ENCODE results near the gene PCDHGA12. TPM values are rescaled to one million over a fixed set of nuclear protein-coding genes. Genes with fewer than 3 reads are reported as not detected.
"Not testable (repeated sequence)": the region's sequence is repeated elsewhere in the genome, so short reads cannot be mapped to it uniquely, and the experiment has no call there.

PCDHGA12 gene
- total RNA-seq, 2 donors from 2014 or later, result not detected

DNA sequence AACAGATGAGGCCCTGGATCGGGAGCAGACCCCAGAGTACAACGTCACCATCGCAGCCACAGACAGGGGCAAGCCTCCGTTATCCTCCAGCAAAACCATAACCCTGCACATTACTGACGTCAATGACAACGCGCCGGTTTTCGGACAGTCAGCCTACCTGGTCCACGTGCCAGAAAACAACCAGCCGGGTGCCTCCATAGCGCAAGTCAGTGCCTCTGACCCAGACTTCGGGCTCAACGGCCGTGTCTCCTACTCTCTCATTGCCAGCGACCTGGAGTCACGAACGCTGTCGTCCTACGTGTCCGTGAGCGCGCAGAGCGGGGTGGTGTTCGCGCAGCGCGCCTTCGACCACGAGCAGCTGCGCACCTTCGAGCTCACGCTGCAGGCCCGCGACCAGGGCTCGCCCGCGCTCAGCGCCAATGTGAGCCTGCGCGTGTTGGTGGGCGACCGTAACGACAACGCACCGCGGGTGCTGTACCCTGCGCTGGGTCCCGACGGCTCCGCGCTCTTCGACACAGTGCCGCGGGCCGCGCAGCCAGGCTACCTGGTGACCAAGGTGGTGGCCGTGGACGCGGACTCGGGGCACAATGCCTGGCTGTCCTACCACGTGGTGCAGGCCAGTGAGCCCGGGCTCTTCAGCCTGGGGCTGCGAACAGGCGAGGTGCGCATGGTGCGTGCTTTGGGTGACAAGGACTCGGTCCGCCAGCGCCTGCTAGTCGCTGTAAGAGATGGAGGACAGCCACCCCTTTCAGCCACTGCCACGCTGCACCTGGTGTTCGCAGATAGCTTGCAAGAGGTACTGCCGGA, 11.0 kb upstream of the PCDHGA12 start:
- Mint-ChIP-seq H3K9me3 (no peaks in the 10 kb centered on the region), H3K4me3 (no peak overlapping the region), H3K27ac (no peak overlapping the region), H3K4me1 (no peaks in the 10 kb centered on the region), H3K27me3 (peaks cover 60% of the 10 kb centered on the region), H3K36me3 (ENCODE audit: low read depth) (peaks cover 30% of the 10 kb centered on the region)
- no peak for ATAC-seq (replicated peaks)

DNA sequence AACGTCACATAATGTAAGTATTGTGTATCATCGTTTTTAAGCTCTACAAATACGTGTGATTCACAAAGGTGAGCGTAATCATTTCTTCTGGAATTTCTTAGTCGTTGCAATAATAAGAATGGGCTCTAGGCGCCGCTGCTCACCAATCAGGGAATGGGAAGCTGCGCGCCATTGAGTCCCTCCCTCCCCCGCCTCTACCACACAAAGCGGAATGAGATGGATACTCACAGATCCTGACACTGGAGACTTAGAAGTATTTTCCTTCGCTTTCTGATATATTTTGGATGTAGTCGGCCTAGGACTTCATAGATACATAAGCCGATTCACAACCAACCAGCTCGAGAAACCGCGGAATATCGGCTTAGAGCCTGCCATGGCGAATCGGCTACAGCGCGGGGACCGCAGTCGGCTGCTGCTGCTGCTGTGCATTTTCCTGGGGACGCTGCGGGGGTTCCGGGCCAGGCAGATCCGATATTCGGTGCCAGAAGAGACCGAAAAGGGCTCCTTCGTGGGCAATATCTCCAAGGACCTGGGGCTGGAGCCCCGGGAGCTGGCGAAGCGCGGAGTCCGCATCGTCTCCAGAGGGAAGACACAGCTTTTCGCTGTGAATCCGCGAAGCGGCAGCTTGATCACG, 9.3 kb upstream of the PCDHGA12 start, which contains the start of gene PCDHGA11:
Gene PCDHGA11 (plus strand): TSS at position 197 of the 634 bp plus-strand sequence. CDS start 177 bp downstream, at position 374.
- peak within 1 kb of the TSS; percentile 55 for H3K4me3 Mint-ChIP-seq
- no peaks in the 10 kb centered on the region for H3K9me3 Mint-ChIP-seq
- ATAC-seq (replicated peaks), result peak; percentile 50
- H3K36me3 Mint-ChIP-seq (ENCODE audit: low read depth), result peaks cover 26% of the 10 kb centered on the region
- H3K4me1 Mint-ChIP-seq, result no peaks in the 10 kb centered on the region
- H3K27me3 Mint-ChIP-seq, result peaks cover 62% of the 10 kb centered on the region
- H3K27ac Mint-ChIP-seq, result no peak within 1 kb of the TSS

DNA sequence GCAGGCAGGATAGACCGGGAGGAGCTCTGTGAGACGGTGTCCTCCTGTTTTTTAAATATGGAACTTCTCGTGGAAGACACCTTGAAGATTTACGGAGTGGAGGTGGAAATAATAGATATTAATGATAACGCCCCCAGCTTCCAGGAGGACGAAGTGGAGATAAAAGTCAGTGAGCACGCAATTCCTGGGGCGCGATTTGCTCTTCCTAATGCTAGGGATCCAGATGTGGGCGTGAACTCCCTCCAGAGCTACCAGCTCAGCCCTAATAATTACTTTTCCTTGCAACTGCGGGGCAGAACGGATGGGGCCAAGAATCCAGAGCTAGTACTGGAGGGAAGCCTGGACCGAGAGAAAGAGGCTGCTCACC, 8.8 kb upstream of the PCDHGA12 start:
- no peaks in the 10 kb centered on the region for H3K9me3 Mint-ChIP-seq
- peaks cover 26% of the 10 kb centered on the region for H3K36me3 Mint-ChIP-seq (ENCODE audit: low read depth)
- H3K4me3 Mint-ChIP-seq, result peak overlapping the region; percentile 55
- no peak for ATAC-seq (replicated peaks)
- no peaks in the 10 kb centered on the region for H3K4me1 Mint-ChIP-seq
- no peak overlapping the region for H3K27ac Mint-ChIP-seq
- H3K27me3 Mint-ChIP-seq, result peaks cover 63% of the 10 kb centered on the region

DNA sequence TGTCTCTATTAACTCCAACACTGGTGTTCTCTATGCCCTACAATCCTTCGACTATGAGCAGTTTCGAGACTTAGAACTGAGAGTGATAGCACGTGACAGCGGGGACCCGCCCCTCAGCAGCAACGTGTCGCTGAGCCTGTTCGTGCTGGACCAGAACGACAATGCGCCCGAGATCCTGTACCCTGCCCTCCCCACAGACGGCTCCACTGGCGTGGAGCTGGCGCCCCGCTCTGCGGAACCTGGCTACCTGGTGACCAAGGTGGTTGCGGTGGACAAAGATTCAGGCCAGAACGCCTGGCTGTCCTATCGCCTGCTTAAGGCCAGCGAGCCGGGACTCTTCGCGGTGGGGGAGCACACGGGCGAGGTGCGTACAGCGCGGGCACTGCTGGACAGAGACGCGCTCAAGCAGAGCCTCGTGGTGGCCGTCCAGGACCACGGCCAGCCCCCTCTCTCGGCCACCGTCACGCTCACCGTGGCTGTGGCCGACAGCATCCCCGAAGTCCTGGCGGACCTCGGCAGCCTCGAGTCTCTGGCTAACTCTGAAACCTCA, 7.5 kb upstream of the PCDHGA12 start:
- peaks cover 68% of the 10 kb centered on the region for H3K27me3 Mint-ChIP-seq
- H3K36me3 Mint-ChIP-seq (ENCODE audit: low read depth), result peaks cover 24% of the 10 kb centered on the region
- ATAC-seq (replicated peaks), result no peak
- H3K4me1 Mint-ChIP-seq, result no peaks in the 10 kb centered on the region
- no peak overlapping the region for H3K4me3 Mint-ChIP-seq
- H3K9me3 Mint-ChIP-seq, result no peaks in the 10 kb centered on the region
- no peak overlapping the region for H3K27ac Mint-ChIP-seq

DNA sequence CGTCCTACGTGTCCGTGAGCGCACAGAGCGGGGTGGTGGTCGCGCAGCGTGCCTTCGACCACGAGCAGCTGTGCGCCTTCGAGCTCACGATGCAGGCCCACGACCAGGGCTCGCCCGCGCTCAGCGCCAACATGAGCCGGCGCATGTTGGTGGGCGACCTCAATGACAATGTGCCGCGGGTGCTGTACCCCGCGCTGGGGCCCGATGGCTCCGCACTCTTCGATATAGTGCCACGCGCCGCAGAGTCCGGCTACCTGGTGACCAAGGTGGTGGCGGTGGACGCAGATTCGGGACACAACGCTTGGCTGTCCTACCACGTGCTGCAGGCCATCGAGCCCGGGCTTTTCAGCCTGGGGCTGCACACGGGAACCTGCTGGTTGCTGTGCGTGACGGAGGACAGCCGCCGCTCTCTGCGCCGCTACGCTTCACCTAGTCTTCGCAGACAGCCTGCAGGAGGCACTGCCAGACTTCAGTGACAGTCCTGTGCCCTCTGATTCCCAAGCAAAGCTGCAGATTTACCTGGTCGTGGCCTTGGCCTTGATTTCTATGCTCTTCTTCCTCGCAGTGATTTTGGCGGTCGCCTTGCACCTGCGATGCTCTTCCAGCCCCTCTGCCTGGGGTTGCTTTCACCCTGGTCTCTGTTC, 2.4 kb upstream of the PCDHGA12 start:
- no peak overlapping the region for H3K4me3 Mint-ChIP-seq
- H3K4me1 Mint-ChIP-seq, result peaks cover 7% of the 10 kb centered on the region
- H3K36me3 Mint-ChIP-seq (ENCODE audit: low read depth), result peaks cover 20% of the 10 kb centered on the region
- H3K27me3 Mint-ChIP-seq, result peaks cover 58% of the 10 kb centered on the region
- H3K27ac Mint-ChIP-seq, result no peak overlapping the region
- ATAC-seq (replicated peaks), result no peak
- peaks cover 18% of the 10 kb centered on the region for H3K9me3 Mint-ChIP-seq

DNA sequence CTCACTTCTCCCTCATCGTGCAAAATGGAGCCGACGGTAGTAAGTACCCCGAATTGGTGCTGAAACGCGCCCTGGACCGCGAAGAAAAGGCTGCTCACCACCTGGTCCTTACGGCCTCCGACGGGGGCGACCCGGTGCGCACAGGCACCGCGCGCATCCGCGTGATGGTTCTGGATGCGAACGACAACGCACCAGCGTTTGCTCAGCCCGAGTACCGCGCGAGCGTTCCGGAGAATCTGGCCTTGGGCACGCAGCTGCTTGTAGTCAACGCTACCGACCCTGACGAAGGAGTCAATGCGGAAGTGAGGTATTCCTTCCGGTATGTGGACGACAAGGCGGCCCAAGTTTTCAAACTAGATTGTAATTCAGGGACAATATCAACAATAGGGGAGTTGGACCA, 979 bp downstream of the PCDHGA12 start:
- ATAC-seq (replicated peaks), result no peak
- H3K27ac Mint-ChIP-seq, result no peak overlapping the region

DNA sequence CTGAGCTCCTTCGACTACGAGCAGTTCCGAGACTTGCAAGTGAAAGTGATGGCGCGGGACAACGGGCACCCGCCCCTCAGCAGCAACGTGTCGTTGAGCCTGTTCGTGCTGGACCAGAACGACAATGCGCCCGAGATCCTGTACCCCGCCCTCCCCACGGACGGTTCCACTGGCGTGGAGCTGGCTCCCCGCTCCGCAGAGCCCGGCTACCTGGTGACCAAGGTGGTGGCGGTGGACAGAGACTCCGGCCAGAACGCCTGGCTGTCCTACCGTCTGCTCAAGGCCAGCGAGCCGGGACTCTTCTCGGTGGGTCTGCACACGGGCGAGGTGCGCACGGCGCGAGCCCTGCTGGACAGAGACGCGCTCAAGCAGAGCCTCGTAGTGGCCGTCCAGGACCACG, 2.0 kb downstream of the PCDHGA12 start:
- H3K27ac Mint-ChIP-seq; H3K4me1 Mint-ChIP-seq; ATAC-seq (replicated peaks); H3K4me3 Mint-ChIP-seq: not testable (repeated sequence)
- Mint-ChIP-seq H3K27me3 (peaks cover 53% of the 10 kb centered on the region), H3K36me3 (ENCODE audit: low read depth) (peaks cover 24% of the 10 kb centered on the region), H3K9me3 (peaks cover 22% of the 10 kb centered on the region)

More for the DNA sequence above, 979 bp downstream of the PCDHGA12 start:
- H3K36me3 Mint-ChIP-seq (ENCODE audit: low read depth), result peaks cover 24% of the 10 kb centered on the region
- peak overlapping the region; percentile 67 for H3K4me3 Mint-ChIP-seq
- H3K4me1 Mint-ChIP-seq, result peaks cover 7% of the 10 kb centered on the region
- H3K9me3 Mint-ChIP-seq, result peaks cover 22% of the 10 kb centered on the region
- H3K27me3 Mint-ChIP-seq, result peaks cover 57% of the 10 kb centered on the region

DNA sequence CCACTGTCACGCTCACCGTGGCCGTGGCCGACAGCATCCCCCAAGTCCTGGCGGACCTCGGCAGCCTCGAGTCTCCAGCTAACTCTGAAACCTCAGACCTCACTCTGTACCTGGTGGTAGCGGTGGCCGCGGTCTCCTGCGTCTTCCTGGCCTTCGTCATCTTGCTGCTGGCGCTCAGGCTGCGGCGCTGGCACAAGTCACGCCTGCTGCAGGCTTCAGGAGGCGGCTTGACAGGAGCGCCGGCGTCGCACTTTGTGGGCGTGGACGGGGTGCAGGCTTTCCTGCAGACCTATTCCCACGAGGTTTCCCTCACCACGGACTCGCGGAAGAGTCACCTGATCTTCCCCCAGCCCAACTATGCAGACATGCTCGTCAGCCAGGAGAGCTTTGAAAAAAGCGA, 2.4 kb downstream of the PCDHGA12 start:
- Mint-ChIP-seq H3K9me3 (peaks cover 22% of the 10 kb centered on the region), H3K36me3 (ENCODE audit: low read depth) (peaks cover 24% of the 10 kb centered on the region), H3K27me3 (peaks cover 53% of the 10 kb centered on the region)
- H3K27ac Mint-ChIP-seq; H3K4me3 Mint-ChIP-seq; H3K4me1 Mint-ChIP-seq; ATAC-seq (replicated peaks): not testable (repeated sequence)

DNA sequence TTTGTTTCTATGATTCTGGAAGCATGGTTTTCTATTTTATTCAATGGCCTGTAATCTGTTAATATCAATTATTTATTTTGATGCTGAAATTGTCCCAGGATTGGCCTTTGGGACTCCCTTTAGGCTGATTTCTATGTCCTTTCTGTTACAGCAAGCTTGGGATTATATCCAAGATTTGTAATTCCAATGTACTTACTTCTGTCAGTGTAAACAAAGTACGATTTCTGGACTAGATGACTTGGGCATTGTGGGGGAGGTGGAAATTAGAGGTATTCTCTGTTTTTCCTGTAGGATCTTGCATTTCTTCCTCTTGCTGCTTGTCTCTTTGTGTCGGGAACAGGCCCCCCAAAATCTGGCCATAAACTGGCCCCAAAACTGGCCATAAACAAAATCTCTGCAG, 3.7 kb downstream of the PCDHGA12 start:
- ATAC-seq (replicated peaks), result no peak
- Mint-ChIP-seq H3K27ac (no peak overlapping the region), H3K9me3 (peaks cover 18% of the 10 kb centered on the region), H3K36me3 (ENCODE audit: low read depth) (peaks cover 24% of the 10 kb centered on the region), H3K4me3 (no peak overlapping the region), H3K27me3 (peaks cover 49% of the 10 kb centered on the region), H3K4me1 (peaks cover 7% of the 10 kb centered on the region)

DNA sequence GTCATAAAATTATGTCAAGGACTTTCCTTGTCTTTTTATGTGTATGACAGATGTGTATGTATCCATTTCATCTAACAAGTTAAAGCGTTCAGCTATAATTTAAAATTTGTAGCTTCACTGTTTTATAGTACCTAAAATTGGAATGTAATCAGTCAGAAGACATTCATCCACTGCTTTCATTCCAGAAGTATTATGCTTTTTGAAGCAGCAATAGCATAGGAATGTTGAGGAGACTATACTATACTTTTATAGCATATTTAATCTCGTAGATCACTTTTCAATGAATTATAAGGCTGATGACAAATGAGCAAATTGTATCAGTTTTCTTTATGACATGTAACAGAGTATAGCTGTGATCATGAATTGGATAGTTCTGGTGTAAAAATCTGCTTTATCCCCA, 6.9 kb downstream of the PCDHGA12 start:
- peaks cover 35% of the 10 kb centered on the region for H3K27me3 Mint-ChIP-seq
- peaks cover 7% of the 10 kb centered on the region for H3K36me3 Mint-ChIP-seq (ENCODE audit: low read depth)
- H3K4me3 Mint-ChIP-seq, result no peak overlapping the region
- no peaks in the 10 kb centered on the region for H3K4me1 Mint-ChIP-seq
- no peak overlapping the region for H3K27ac Mint-ChIP-seq
- ATAC-seq (replicated peaks), result no peak
- H3K9me3 Mint-ChIP-seq, result peaks cover 9% of the 10 kb centered on the region

DNA sequence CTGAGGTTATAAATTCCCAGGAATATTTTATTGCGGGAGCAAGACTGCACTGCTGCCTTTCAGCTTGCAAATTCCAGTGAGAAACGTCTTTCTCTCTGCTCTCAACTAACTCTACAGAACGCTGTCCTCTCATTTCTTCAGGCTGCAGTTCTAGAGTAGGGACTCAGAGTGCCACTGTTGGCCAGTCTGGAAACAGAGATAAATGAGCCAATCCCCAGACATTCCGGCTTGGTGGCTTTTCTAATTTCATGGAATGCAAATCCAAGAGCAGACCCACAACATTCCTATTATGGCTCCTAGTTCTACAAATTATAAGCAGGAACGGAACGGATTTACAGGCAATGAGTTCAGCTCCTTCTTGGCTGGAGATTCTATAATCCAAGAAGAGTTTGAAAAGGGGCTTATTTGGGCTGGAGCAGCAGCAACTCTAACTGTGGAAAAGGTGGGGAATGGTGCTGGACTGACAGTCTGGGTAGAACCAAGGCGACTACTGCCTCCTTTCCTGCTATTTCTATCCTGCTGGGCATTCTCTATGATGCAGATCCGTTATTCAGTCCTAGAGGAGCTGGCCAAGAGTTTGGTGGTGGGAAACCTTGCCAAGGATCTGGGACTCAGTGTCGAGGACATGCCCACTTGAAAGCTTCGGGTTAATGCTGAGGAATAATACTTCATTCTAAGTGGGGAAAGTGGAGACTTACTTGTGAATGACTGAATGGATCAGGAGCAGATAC, 9.3 kb downstream of the PCDHGA12 start:
- H3K9me3 Mint-ChIP-seq, result peaks cover 3% of the 10 kb centered on the region
- H3K4me1 Mint-ChIP-seq, result no peaks in the 10 kb centered on the region
- ATAC-seq (replicated peaks), result no peak
- H3K4me3 Mint-ChIP-seq, result no peak overlapping the region
- peaks cover 26% of the 10 kb centered on the region for H3K27me3 Mint-ChIP-seq
- no peaks in the 10 kb centered on the region for H3K36me3 Mint-ChIP-seq (ENCODE audit: low read depth)
- H3K27ac Mint-ChIP-seq, result no peak overlapping the region

DNA sequence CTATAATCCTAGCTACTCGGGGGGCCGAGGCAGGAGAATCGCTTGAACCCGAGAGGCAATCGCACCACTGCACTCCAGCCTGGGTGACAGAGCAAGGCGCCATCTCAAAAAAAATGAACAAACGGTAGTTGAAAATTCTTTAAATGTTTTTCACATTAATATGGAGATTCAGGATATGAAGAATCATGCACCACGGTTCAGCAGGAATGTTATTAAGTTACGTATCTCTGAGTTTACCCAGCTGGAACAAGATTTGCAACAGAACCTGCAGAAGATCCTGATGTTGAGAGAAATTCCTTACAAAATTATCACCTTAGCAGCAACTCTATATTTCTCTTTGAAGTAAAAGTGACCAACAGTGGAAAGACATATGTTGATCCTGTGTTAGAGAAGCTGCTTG, 10.0 kb downstream of the PCDHGA12 start:
- no peak overlapping the region for H3K27ac Mint-ChIP-seq
- no peaks in the 10 kb centered on the region for H3K4me1 Mint-ChIP-seq
- no peaks in the 10 kb centered on the region for H3K36me3 Mint-ChIP-seq (ENCODE audit: low read depth)
- peaks cover 3% of the 10 kb centered on the region for H3K9me3 Mint-ChIP-seq
- no peak overlapping the region for H3K4me3 Mint-ChIP-seq
- H3K27me3 Mint-ChIP-seq, result peaks cover 25% of the 10 kb centered on the region
- ATAC-seq (replicated peaks), result no peak

DNA sequence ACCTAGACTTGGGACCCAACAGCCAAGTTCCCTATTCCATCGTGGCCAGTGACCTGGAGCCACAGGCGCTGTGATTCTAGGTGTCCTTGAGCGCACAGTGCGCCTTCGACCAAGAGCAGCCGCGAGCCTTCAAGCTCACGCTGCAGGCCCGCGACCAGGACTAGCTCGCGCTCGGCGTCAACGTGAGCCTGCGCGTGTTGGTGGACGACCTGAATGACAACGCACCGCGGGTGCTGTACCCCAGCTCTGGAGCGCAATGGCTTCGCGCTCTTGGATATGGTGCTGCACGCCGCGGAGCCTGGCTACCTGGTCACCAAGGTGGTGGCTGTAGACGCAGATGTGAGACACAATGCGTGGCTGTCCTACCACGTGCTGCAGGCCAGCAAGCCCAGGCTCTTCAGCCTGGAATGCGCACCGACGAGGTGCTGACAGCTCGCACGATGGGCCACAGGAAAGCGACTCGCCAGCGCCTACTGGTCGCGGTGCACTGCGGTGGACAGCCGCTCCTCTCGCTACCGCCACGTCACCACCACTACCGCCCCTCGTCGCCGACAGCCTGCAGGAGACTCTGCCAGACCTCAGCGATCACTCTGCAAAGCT, 11.4 kb downstream of the PCDHGA12 start:
- H3K9me3 Mint-ChIP-seq, result peaks cover 3% of the 10 kb centered on the region

DNA sequence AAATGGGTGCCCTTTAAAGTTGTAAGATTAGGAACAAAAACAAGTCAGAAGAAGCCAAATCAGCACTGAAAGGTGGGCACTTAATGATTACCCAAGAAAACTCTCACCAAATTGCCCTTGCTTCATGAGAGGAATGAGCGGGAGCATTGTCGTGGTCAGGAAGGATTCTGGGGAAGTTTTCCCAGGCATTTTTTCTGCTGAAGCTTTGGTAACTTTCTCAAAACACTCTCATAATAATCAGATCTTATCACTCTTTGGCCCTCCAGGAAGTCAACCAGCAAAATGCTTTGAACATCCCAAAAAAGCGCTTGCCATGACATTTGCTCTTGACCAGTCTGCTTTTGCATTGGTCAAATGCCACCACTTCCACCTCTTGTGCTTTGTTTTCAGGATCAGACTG, 35.0 kb downstream of the PCDHGA12 start:
- no peaks in the 10 kb centered on the region for H3K4me1 Mint-ChIP-seq

More for the DNA sequence above, 11.4 kb downstream of the PCDHGA12 start:
- no peaks in the 10 kb centered on the region for H3K36me3 Mint-ChIP-seq (ENCODE audit: low read depth)
- no peak for ATAC-seq (replicated peaks)
- H3K4me3 Mint-ChIP-seq, result no peak overlapping the region
- H3K27me3 Mint-ChIP-seq, result peaks cover 25% of the 10 kb centered on the region
- H3K4me1 Mint-ChIP-seq, result no peaks in the 10 kb centered on the region
- H3K27ac Mint-ChIP-seq, result no peak overlapping the region

More for the DNA sequence above, 35.0 kb downstream of the PCDHGA12 start:
- Mint-ChIP-seq H3K4me3 (no peak overlapping the region), H3K9me3 (no peaks in the 10 kb centered on the region), H3K27ac (no peak overlapping the region), H3K36me3 (ENCODE audit: low read depth) (no peaks in the 10 kb centered on the region), H3K27me3 (peaks cover 12% of the 10 kb centered on the region)
- ATAC-seq (replicated peaks), result no peak
